ENCODE results near the gene PRF1.

The PRF1 gene

DNA sequence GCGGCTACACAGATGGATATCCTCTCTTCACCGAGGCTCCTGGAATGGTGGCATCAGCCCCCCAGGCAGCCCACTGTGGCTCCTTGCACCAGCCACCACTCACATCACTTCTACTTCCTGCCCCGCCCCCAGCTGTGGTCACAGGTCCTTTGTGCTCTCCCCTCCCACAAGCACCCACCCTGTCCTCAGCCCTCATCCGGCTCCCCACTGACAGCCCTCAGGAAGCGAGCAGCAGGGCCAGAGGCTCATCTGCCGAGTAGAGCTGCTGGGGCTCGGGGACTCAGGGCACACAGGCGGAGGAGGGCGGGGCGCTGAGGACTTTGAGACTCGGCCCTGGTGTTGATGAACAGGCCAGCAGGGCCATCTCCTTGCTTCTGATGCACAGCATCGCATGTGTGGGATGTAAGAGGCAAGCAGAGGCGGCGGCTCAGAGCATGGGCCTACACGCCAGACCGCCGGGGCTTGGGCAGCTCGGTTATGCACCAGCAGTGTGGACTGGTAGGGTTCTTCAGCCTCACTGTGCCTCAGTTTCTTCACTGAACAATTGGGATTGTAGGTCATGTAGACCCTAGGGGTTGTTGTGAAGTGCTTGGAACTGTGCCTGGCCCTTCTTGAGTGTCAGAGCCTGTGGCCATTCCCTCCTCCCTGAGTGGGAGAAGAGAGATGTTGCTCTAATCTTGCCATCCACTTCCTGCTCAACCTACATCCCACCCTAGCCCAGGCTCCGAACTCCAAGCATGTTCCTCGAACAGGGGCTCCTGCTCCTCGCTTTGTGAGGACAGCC is at the start of gene PRF1:
PRF1 (minus strand) TSS at position 77 of the 784 bp plus-strand sequence. CDS start 1,839 bp downstream, outside the sequence.
- TF ChIP-seq, protein P1, sequence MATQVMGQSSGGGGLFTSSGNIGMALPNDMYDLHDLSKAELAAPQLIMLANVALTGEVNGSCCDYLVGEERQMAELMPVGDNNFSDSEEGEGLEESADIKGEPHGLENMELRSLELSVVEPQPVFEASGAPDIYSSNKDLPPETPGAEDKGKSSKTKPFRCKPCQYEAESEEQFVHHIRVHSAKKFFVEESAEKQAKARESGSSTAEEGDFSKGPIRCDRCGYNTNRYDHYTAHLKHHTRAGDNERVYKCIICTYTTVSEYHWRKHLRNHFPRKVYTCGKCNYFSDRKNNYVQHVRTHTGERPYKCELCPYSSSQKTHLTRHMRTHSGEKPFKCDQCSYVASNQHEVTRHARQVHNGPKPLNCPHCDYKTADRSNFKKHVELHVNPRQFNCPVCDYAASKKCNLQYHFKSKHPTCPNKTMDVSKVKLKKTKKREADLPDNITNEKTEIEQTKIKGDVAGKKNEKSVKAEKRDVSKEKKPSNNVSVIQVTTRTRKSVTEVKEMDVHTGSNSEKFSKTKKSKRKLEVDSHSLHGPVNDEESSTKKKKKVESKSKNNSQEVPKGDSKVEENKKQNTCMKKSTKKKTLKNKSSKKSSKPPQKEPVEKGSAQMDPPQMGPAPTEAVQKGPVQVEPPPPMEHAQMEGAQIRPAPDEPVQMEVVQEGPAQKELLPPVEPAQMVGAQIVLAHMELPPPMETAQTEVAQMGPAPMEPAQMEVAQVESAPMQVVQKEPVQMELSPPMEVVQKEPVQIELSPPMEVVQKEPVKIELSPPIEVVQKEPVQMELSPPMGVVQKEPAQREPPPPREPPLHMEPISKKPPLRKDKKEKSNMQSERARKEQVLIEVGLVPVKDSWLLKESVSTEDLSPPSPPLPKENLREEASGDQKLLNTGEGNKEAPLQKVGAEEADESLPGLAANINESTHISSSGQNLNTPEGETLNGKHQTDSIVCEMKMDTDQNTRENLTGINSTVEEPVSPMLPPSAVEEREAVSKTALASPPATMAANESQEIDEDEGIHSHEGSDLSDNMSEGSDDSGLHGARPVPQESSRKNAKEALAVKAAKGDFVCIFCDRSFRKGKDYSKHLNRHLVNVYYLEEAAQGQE (IDR thresholded peaks at IDR 0.05; ENCODE audit: low read depth), result no peak
- TF ChIP-seq YY1 (IDR thresholded peaks at IDR 0.05; ENCODE audit: low read depth) (no peak), USF1 (IDR thresholded peaks at IDR 0.05) (no peak), TCF12 (IDR thresholded peaks at IDR 0.05; ENCODE audit: low read depth) (no peak), FOXM1 (IDR thresholded peaks at IDR 0.05; ENCODE audit: borderline replicate concordance, low read depth) (no peak), NFIC (IDR thresholded peaks at IDR 0.05) (no peak), CEBPB (IDR thresholded peaks at IDR 0.05) (no peak)

- peak; percentile 28; the same call in 1 of the 2 replicates for TF ChIP-seq MAX (IDR thresholded peaks at IDR 0.05)
- TF ChIP-seq TAF1 (IDR thresholded peaks at IDR 0.05; ENCODE audit: low read depth), result no peak
- peak; percentile 68 for TF ChIP-seq NFIC (IDR thresholded peaks at IDR 0.05)
- TF ChIP-seq ZBTB7A (IDR thresholded peaks at IDR 0.05; ENCODE audit: low read depth), result no peak
- TF ChIP-seq, protein P1 (IDR thresholded peaks at IDR 0.05; ENCODE audit: low read depth), result no peak
- TF ChIP-seq USF1 (IDR thresholded peaks at IDR 0.05), result 0 out of 2 replicates have a peak, but pooled peaks have one; percentile 42
These were observed 49.1 kb upstream of the PRF1 start for GRCh38 chr10:70651661-70652060.

- TF ChIP-seq FOXM1 (IDR thresholded peaks at IDR 0.05; ENCODE audit: borderline replicate concordance, low read depth), result no peak
- TF ChIP-seq CEBPB (IDR thresholded peaks at IDR 0.05), result no peak
- no peak for TF ChIP-seq USF1 (IDR thresholded peaks at IDR 0.05)
- no peak for TF ChIP-seq EP300 (IDR thresholded peaks at IDR 0.05; ENCODE audit: borderline replicate concordance)
- TF ChIP-seq TEAD4 (IDR thresholded peaks at IDR 0.05), result no peak
- TF ChIP-seq, protein P1 (IDR thresholded peaks at IDR 0.05; ENCODE audit: low read depth), result no peak
- no peak for TF ChIP-seq CREB1 (IDR thresholded peaks at IDR 0.05; ENCODE audit: low read depth)
- TF ChIP-seq YY1 (IDR thresholded peaks at IDR 0.05; ENCODE audit: low read depth), result no peak
- TF ChIP-seq EGR1 (IDR thresholded peaks at IDR 0.05), result no peak
- no peak for TF ChIP-seq TAF1 (IDR thresholded peaks at IDR 0.05; ENCODE audit: low read depth)
- no peak for TF ChIP-seq TCF12 (IDR thresholded peaks at IDR 0.05; ENCODE audit: low read depth)
- TF ChIP-seq ZBTB7A (IDR thresholded peaks at IDR 0.05; ENCODE audit: low read depth), result no peak
- TF ChIP-seq NFIC (IDR thresholded peaks at IDR 0.05), result no peak
- TF ChIP-seq RAD21 (IDR thresholded peaks at IDR 0.05; ENCODE audit: low read depth), result no peak
- TF ChIP-seq MAX (IDR thresholded peaks at IDR 0.05), result no peak
These were observed 48.2 kb upstream of the PRF1 start for GRCh38 chr10:70650718-70651117.

- TF ChIP-seq FOXM1 (IDR thresholded peaks at IDR 0.05; ENCODE audit: borderline replicate concordance, low read depth) (no peak), TEAD4 (IDR thresholded peaks at IDR 0.05) (no peak), YY1 (IDR thresholded peaks at IDR 0.05; ENCODE audit: low read depth) (no peak), USF1 (IDR thresholded peaks at IDR 0.05) (no peak), CREB1 (IDR thresholded peaks at IDR 0.05; ENCODE audit: low read depth) (no peak), CEBPB (IDR thresholded peaks at IDR 0.05) (no peak), MAX (IDR thresholded peaks at IDR 0.05) (no peak), TAF1 (IDR thresholded peaks at IDR 0.05; ENCODE audit: low read depth) (no peak), EP300 (IDR thresholded peaks at IDR 0.05; ENCODE audit: borderline replicate concordance) (no peak), NFIC (IDR thresholded peaks at IDR 0.05) (no peak), EGR1 (IDR thresholded peaks at IDR 0.05) (no peak), ZBTB7A (IDR thresholded peaks at IDR 0.05; ENCODE audit: low read depth) (no peak)
- TF ChIP-seq, protein P1 (IDR thresholded peaks at IDR 0.05; ENCODE audit: low read depth), result no peak
These were observed 47.6 kb upstream of the PRF1 start for GRCh38 chr10:70650104-70650503.
